Stimulated activated CD8-positive, alpha-beta memory T cell treated with anti-CD3 and anti-CD28 coated beads, Interleukin-7, amount 100 ng/mL, for 48 hours (primary cell): Measurements from ENCODE around the gene FGF16.
"Not testable (repeated sequence)": the region's sequence is repeated elsewhere in the genome, so short reads cannot be mapped to it uniquely, and the experiment has no call there.

Source experiments
- DNase-seq, 2 donors: peaks; one replicate each; pipeline ENCODE4 v3.0.0-alpha.2; 2020; ENCODE audit warnings: low read depth in 1 of 2; ENCODE audit errors: extremely low read depth in 1 of 2

The FGF16 gene

DNA sequence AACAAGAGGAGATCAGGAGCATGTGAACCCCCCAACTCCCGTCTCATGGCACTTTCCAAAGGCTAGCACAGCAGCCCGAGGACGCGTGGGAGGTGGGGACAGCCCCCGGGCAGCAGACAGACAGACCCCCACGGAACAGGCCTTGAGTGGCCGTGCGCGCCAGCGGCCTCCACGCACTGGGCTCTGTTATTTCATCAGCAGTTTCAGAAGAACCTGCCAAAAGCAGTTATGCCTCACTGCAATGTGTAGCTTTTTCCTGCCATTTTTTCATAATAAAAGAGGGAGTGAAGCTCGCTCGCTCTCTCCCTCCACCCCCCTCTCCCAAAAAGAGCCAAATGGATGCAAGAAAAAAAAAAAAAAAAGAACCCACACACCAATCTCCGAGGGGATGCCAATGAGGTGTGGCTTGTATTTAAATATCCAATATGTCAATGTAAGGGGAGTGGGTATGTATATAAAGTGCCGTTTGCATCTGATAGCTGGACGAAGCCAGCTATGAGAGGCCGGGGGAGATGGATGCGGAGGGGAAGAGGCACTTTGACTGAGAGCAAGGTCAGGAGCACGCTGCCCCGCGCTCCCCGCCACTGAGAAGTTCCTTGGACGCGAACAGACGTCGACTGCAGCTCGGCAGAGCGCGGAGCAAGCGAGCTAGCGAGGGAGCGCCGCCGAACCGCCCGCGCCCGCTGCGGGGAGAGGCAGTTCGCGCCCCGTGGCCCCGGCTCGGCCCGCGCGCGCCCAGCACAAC lies at the start of gene FGF16:
TSS of gene FGF16 (plus strand) at position 482 of the 745 bp plus-strand sequence. CDS start 286 bp downstream, outside the sequence.
- no peak for DNase-seq

DNA sequence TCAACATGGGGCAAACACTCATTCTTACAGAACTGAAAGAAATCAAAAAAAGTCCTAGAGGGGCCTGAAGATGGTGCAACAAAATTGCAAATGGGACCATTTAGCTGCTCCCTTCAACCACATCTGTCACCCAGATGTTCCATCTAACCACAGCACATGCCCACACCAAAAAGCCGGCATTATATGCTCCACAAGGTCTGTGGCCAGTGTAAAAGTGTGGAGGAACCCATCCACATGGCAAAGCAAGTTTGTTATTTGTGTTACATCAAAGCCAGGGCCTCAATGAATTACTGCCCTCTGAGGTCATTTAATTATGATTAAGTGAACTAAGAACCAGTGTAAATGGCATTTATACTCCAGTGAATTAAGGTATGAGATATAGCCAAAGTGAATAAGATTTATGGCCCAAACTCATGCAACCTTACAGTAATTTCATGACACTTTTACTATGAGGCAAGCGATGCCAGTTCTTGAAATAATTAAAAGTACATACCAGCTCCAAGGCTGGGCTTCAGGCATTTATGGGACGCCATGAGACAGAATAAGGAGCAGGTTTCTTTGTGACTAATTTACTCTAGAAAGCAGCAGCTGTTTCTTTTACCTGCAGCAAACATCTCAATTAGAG lies 48.7 kb upstream of the FGF16 start:
- no peak for DNase-seq

DNA sequence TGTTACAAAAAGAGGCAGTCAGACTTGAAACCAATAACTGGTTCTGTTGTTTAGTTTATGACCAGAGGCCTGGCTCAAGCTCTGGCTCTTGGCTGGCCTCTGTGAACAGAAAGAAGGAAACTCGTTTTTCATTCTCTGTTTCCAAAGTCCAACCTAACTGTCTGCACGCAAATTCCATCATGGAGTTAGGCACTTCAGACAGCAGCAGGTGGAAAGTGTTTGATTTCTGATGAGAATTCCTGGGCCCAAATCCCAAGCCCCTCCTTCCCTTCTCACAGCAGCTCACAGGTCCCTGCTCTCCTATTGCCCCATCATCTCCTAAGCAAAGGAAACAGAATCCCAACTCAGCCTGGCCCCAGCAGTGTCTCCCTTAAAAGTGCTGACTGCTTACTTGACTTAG lies 42.8 kb upstream of the FGF16 start:
- no peak for DNase-seq

DNA sequence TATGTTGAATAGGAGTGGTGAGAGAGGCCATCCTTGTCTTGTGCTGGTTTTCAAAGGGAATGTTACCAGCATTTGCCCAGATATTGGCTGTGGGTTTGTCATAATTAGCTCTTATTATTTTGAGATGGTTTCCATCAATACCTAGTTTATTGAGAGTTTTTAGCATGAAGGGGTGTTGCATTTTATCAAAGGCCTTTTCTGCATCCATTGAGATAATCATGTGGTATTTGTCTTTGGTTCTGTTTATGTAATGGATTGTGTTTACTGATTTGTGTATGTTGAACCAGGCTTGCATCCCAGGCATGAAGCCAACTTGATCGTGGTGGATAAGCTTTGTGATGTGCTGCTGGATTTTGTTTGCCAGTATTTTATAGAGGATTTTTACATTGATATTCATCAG lies 39.4 kb upstream of the FGF16 start:
- not testable (repeated sequence) for DNase-seq

DNA sequence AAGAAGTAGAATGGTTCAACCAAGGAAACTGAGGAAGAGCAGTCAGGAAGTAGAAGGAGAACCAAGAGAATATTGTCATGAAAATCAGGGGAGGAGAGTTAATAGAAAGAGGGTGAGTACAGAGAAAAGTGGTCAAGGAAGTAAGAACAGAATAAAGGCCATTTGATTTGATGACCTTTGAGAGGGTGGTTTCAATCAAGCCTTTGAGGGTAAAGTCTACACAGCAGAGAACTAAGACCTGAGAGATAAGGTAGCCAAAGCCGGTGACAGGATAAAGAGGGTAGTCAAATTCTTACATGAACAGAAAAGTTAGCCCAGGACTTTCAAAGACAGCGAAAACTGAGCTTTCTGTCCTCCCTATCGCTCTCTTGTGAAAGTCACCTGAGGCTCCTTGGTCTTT lies 34.6 kb upstream of the FGF16 start:
- DNase-seq, result no peak

DNA sequence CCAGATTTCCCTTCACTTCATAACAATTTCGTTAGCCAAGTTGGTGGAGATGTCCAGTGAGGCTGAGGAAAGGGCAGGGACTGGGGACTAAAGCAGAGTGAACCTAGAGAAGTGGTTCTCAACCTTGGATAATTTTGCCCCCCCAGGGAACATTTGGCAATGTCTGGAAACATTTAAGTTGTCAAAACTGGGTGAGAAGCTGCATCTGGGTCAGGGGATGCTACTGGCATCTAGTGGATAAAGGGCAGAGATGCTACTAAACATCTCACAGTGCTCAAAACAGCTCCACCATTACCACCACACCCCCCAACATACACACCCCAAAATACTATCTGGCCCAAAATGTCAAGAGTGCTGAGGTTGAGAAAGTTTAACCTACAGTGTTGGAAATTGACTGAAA lies 32.0 kb upstream of the FGF16 start:
- no peak for DNase-seq

DNA sequence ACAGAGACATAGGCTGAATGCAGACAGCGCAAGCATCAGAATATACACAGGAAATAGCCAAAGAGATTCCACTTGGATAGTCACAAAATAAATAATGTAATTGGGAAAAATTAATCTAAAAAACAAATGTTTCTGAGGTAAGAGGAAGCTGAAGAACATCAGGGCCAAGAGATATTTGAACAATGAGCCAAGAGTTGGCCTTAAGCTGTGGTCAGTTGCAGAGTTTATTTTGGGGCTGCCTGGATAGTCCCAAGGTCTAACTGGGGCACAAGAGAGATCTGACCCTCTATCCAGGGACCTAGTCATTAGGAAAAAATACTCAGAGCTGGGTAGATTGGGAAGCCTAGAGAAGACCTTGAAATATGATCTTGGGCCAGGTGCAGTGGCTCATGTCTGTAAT lies 31.3 kb upstream of the FGF16 start:
- no peak for DNase-seq

DNA sequence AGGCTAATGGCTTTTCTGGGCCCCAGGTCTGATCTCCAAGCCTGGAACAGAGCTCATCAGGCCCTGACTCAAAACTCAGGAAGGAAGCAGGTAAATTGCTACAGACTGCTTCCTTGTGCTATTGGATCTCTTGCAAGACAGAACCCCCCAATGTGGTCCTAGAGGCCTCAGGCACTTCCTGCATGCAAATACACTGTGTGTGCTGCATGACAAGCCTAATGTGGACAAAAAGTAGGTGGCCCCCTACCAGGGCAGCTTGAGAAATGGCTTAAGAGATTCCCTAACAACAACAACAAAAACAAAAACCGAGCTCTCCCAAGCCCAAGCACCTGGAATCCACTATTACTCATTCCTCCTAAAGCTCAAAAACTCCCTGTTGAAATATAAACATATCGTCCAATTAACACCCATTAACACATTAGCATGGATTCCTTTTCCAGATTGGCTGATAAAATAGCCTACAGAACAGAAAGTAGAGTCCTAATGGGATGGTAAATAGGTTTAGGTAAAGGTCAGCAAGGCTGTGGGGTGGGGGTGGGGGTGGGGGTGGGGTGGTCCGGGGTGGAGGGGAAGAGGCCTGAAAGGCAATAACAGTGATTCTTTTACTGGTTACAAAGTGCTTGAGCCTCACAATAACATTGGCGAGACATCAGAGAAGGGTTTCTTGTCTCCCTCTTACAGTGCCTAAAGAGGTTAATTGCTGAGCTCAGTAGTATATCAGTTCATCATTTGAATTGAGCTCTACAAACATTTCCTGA lies 24.1 kb upstream of the FGF16 start:
- DNase-seq, result no peak

DNA sequence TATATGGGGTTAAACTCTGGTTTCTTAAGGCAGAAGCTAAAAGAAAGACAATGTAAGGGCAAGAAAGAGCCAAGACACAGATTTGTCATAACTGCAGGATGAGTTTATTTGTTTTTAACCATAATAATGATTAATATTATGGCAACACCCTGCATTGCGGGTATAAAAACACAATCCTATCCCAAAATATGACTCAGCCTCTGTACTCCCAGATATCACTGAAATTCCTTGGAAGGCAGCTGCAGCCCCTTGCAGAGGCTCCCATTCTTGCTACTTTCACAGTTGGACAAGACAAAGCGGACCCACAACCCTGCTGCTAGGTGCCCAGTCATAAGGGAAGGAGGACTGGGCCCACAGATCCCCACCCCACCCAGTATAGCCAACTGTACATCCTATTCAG lies 20.4 kb upstream of the FGF16 start:
- no peak for DNase-seq

DNA sequence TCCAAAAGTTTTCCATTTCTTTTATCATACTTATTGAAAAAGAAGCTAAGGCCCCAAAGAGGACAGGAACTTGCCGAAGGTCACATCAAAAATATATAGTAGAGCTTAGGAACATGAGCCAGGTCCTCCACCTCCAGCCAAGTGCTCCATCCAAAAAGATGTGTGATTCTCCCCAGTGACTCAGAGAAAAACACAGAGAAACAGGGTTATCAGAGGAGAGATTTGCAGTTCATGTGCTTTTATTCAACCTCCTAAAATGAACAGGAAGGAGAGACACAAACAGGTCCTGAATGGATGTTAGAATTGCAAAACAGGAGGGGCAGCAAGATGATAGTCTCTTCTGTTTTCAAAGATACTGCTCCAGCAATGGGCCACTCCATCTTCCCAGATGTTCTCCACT lies 19.6 kb upstream of the FGF16 start:
- DNase-seq, result no peak

DNA sequence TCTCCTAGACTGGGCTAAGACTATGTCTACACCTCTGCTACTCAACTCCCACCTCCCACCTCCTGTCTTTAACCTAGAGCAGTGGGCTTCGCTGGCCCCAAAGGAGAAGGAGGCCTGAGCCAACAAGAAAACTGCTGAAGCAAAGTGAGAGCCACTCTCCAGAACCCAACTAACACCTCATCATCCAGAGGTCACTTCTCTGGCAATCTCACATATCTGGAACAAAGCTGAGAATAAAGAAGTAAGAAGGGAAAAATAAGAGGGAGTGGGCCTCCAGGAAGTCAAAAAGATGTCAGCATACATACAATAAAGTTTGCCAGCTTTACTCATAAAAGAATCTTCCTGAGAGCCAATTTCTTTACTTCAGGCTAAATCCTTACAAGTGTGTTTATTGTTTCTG lies 18.6 kb upstream of the FGF16 start:
- no peak for DNase-seq

DNA sequence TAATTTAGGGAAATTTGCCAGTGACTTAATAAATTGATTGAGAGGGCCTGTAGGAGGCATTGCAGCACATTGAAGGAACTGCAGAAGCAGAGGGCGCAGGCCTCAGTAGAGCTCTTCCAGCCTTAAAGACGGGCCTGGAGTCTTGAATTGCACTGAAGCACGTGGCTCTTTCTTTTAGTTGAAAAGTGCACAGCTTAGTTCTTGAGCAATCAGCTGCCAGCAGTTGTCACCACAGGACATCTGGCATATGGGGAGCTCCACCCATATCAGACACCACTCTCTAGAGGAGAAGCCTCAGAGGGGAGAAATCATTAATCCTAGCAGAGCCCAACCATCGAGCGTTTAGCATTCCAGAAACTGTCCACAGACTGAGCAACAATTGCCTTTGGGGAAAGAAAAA lies 16.0 kb upstream of the FGF16 start:
- DNase-seq, result no peak

DNA sequence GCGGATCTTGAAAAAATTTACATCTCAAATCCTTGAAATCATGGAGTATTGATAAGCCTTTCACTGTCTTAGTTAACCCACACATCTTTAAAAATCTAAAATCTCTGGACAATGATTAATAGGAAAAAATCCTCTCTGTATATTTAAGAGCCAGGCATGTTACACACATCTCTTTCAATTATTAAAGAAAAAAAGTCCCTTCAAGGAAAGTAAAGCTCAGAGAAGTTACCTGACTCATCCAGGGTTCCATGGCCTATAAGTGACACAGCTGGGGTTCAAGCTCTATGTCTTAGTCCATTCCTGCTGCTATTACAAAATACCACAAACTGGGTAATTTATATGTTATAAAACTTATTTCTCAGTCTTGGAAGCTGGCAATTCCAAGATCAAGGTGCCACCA lies 14.2 kb upstream of the FGF16 start:
- DNase-seq, result no peak

DNA sequence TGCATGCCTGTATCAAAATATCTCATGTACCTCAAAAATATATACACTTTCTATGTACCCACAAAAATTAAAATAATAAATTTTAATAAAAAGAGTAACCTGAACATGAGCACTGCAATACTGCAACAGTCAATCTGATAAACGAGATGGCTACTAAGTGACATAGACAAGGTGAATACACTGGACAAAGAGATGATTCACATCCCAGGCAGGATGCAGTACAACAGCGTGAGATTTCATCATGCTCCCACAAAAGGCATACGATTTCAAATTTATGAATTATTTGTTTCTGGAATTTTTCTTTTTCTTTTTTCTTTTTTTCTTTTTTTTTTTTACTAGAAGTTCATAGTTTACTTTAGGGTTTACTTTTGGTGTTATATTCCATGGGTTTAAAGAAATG lies 12.2 kb upstream of the FGF16 start:
- DNase-seq, result no peak

DNA sequence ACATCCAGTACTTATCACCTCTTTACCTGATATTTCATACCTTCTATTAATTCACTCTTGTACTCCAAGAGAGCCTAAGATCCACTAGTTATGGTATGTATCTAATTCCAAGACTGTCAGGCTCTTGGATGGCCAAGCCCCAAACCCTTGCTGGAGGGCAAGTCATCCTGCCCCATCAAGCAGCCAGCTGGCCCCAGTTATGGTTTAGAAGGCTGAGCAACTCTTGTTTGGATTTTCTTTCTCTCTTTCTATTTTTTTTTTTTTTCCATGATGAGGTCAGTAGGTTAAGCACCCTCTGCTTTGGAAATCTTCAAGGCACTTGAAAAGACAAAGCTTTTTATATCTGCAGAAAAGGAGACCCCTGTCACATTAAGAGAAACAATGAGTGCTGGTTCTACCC lies 10.9 kb upstream of the FGF16 start:
- no peak for DNase-seq

DNA sequence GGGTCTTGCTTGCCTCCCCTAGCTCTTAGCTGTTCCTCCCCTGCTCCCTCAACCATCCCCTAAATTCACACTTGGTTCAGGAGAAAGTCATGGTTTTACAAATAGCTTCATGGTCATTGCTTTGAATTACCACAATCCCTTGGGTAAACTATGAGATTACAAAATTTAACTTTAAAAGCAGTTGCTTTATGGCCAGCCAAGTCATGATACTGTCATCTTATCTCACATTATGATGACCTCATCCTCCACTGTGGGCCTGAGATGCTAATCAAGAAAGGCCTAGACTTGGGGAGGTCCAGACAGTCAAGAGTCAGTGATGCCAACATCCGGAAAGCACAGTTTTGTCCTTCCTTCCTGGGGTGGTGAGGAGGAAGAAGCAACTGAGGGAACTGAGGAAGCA lies 10.5 kb upstream of the FGF16 start:
- no peak for DNase-seq

DNA sequence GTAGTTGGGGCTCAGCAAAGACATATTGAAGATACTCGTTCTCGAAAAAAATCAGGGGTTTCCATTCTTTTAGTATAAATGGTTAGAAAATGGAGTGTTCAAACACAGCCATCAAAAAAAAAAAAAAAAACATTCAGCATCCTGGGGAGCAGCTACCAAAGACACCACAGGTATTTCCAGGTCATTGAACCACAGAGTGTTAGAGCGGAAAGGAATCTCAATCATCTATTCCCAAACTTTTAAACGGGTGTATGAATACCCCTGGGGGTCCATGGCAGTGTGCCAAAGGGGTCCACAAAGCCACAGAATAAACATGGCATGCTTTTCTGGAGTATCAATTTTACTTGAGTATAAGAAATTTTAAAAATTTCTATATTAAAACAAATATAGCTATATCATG lies 6.9 kb upstream of the FGF16 start:
- no peak for DNase-seq

DNA sequence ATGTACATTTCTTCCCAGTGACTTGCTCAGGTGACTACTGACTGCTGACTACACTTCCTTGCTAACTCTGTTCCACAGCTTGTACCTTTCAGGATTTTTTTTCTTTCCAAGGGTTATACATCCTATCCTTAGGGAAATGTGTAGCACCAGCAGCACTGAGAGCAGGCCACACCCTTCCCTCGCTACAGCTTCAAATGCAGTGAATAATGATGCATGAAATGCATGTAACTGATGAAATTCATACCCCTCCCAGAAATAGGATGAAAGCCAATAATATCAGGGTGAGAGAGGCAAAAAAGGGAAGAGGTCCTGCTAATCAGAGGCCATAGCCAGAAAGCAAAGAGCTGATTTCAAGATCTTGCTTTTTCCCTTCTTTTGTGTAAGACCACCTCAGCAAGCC lies 6.2 kb upstream of the FGF16 start:
- no peak for DNase-seq

DNA sequence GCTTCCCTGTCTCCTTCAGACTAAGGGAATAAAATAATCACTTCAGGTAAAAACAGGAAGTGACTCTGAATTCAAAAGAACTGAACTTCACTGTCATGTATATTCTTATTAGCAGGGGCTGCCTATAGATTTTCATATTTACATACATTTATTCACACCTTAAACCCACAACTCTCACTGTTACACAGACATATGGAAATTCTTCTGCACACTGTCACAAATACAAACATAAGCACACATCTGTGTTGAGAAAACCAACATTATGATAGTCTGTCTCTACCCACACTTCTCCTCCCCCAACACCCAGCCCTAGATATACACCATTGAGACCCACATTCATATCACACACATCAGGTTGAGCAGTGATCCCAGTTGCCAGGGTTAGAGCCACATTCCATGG lies 5.7 kb upstream of the FGF16 start:
- no peak for DNase-seq

DNA sequence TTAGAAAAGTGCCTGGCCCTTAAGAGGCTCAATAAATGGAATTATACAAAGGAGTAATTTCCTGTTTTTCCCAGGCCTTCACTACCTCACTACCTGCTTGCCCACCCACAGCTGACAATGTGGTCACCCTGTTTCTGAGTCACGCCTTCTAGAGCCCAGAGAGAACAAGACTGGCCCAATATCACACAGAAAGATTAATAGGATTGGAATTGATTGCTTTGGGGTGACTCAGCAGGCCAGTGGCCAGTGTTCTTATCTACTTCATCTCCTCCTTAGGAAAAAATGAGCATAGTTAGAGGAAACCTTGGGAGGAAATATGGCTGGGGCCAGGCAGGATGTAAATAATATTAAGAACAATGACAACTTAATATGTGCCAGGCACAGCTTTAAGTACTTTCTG lies 4.5 kb upstream of the FGF16 start:
- no peak for DNase-seq

DNA sequence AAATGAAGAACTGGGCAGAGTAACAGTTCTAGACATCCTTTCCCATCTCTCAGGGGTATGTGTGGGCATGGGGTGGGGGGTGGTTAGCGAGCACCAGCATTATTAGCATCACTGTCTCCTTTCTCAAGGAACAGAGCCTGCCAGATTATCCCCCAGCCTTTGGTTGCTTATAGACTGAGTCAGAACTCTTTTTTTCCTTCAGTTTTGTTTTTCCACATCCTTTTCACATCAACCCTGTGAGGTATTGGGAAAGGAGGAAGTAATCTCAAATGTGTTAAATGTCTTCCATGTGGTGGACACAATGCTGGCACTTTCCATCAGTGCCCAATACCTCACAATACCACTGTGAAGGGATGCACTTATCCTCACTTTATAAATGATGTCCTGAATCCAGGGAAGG lies 3.1 kb upstream of the FGF16 start:
- no peak for DNase-seq

DNA sequence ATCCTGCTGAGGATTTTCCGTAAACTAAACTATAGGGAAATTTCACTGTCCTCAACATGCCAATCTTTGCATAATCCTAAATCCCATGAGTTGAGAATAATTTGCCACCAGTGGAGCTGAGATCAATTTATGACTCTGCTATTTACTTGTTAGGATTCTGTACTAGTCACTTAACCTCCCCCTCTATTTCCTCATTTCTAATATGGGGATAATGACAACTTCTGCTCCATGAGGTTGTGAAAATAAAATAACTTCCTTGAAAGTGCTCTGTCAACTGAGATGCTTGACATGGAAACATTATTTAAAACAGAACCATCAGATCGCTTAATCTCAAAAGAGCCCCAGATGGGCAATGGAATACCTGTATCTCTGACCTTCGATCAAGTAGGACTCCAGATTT lies 2.6 kb upstream of the FGF16 start:
- no peak for DNase-seq
